Measurements from ENCODE around the gene CDC42EP4.
"Not testable (repeated sequence)": the region's sequence is repeated elsewhere in the genome, so short reads cannot be mapped to it uniquely, and the experiment has no call there.

Gene CDC42EP4

DNA sequence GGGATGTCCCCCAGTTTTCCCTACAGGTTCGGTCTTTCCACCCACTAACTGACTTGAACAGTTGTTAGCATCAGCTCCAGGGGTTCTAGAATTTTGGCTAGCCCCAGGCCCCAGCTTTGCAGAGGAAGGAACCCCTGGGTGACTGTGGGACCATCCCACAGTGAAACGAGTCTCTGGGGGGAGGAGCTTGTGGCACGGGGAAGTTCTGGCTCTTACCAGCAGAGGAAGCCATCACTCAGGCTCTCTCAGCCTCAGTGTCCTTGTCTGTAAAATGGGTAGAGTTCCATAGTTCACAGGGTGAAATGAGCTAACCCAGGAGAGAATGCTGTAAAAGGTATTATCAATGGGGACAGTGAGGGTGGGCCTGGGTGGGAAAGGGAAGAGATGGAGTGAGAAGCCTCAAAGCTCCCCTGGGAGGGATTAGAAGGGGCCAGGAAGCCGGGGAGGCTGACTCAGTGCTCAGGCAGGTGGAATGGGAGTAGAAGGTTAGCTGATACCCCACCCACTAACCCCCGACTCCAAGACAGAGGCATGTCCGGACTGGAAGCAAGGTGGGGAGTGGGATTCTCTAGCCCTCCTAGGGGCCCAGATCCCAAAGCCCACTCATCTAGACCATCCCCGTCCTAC lies 30.9 kb upstream of the CDC42EP4 start:
- no peak for DNase-seq

GRCh38 chr17:73342050-73342522 lies 30.3 kb upstream of the CDC42EP4 start:
- DNase-seq = no peak

- no peak for DNase-seq
Observed at GRCh38 chr17:73341350-73342049, 29.7 kb upstream of the CDC42EP4 start.

DNA sequence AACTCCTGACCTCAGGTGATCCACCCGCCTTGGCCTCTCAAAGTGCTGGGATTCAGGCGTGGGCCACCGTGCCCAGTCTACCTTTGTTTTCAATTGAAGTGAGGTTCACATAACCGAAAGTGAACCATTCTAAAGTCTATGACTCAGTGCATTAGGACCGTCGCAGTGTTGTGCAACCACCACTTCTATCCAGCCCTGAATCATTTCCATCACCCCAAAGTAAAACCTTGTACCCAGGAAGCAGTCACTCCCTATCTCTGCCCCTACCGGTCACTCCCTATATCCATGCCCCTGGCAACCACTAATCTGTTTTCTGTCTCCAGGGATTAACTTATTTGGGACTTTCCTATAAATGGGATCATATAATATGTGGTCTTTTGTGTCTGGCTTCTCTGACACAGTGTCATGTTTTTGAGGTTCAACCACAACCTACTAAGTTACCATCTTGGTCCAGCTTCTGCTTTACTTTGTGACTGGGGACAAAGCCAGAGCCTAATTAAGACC lies 28.3 kb upstream of the CDC42EP4 start:
- DNase-seq = no peak

DNA sequence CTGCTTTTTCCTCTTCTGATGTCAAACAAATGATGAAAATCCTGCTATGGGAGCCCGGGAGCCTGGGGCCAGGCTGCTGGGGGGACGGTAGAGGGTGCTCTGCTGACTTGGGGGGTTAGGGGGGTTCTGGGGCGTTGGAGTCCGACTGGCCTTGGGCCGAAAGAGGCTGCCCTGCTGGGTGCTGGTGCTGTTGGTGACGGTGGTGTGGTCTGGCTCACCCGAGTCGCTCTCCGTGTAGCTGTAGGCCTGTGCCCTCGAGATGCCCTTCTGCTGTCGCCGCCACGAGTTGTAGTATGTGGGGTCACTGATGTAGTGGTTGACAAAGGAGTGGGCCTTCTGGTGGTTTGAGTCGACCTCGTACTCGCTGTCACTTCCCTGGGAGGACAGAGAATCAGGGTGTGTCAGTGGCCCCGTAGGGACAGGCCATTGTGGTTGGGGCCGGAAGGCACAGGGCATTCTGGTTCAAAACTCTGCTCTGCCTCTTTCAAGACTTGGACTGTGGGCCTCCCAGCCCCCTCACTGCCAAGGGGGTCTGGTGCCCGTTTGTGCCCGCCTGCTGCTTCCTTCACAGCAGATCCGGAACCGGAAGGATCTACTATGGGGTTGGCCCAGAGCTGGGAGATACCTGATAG lies 26.9 kb upstream of the CDC42EP4 start:
- no peak for DNase-seq

- DNase-seq = no peak
Observed at GRCh38 chr17:73338050-73338521, 26.3 kb upstream of the CDC42EP4 start.

DNA sequence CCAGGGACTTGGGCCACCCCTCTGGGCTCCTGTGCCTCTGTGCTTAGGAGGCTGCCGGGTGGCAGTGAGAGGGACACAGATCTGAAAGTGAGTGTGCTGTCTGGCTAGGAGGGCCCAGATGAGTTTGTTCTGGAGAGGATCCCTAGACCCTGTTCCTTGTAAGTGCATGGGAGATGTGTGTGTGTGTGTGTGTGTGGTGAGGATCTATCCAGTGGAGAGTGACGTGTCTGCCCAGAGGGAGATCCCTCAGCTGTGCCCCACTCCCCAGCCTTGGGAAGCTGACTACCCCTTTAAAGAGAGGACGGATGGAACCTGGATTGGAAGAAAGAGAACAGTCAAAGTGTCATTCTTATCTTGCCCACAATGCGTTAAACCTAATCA lies 25.5 kb upstream of the CDC42EP4 start:
- no peak for DNase-seq

DNA sequence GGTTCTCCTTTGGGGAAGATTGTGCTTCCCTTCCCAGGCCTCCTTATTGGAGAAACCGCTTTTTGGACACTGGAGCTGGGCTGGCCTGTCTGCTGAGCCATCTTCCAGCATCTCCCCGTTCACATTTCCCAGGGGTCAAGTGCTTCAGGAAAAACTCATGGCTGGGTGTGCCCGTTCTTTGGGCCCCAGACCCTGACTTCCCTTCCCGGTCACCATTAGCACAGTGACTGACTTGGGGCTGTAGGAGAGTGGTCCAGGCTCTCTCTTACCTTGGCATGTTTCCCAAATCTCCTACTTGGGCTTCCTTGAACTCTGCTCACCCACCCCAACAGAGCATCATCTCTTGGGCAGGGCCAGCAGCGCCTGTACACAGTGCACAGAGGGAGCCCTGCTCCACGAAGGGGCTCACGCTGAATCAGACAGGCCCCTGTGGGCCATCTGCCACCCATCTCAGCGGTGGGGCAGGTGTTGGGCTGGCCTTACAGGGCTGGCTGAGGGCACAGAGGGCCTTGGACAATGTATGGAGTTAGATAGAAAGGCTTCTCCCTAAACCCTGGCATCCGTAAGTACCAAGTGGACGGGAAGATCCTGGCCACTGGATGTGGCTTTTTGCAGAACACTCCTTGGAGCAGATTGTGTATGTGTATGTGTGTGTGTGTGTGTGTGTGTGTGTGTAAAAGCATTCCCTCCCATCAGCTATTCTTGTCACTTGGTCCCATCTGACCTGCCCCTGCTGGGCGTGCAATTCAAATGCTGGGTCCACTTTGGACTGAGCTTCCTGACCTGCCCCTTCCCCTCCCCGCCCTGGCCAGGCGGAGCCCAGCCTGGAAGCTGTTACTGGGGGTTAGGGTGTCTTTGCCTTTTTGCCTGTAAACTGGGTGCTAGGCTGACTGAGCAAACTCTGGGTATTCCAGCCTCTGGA lies 24.9 kb upstream of the CDC42EP4 start:
- DNase-seq = no peak

- DNase-seq = no peak
Observed at GRCh38 chr17:73335591-73336407, 24.0 kb upstream of the CDC42EP4 start.

GRCh38 chr17:73334771-73335513 lies 23.1 kb upstream of the CDC42EP4 start:
- no peak for DNase-seq

- not testable (repeated sequence) for DNase-seq
Observed at GRCh38 chr17:73333445-73333844, 21.6 kb upstream of the CDC42EP4 start.

- no peak for DNase-seq
Observed at GRCh38 chr17:73331060-73331459, 19.3 kb upstream of the CDC42EP4 start.

- no peak for DNase-seq
Observed at GRCh38 chr17:73327676-73328075, 15.9 kb upstream of the CDC42EP4 start.

GRCh38 chr17:73325527-73325842 lies 13.7 kb upstream of the CDC42EP4 start:
- no peak for DNase-seq

GRCh38 chr17:73324711-73325526 lies 13.1 kb upstream of the CDC42EP4 start:
- no peak for DNase-seq

DNA sequence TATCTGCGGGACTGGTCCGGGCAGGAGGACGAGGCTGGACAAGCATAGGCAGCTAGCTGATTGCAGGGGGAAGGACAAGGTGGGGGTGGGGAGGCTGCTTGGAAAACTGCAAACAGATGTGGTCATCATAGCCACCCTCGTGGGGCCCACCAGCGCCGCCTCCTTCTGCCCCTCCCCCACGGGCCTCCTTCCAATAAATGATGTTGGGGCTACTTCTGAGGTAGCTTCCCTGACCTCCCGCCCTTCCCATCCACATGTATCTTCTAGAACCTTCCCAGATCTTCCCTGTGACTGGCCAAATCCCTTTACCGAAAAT lies 12.3 kb upstream of the CDC42EP4 start:
- no peak for DNase-seq

DNA sequence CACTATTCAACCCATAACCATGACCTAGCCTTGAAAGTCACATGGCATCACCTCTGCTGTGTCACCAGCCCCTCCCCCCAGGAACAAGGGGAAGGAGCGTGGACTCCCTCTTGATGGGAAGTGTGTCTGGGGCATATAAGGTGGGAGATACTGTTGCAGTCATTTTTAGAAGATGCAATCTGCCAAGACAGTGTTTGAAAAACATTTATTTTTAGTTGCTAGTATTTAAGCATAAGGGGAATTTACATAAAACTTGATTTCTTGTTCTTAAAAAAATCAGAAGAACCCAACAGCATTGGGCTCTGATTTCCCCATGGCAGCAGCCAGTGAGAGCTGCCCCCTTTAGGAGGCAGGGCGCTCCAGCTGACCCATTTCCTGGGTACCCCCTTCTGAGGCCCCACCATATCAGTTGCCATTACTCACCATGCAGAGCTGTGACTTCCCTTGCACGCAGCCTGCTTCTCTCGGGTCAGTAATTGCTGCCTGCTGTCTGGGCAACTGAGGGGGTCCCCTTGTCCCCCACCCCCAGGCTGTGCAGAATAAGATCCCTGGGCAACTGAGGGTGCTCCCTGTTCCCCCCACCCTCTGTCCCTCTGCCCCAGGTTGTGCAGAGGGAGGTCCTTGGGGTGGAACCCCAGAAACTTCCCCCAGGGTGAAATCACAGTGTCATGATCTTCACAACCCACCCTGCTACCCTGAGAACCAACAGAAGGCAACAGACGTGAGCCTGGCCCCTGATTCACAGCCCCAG lies 11.8 kb upstream of the CDC42EP4 start:
- no peak for DNase-seq

- no peak for DNase-seq
Observed at GRCh38 chr17:73320601-73321264, 8.9 kb upstream of the CDC42EP4 start.

- no peak for DNase-seq
Observed at GRCh38 chr17:73319766-73320165, 8.0 kb upstream of the CDC42EP4 start.

Data from NCI-H1417 treated with DMSO at 0.1 percent for 48 hours (cell line).